ENCODE data around the gene ALDH8A1. TPM values are rescaled to one million over a fixed set of nuclear protein-coding genes. Genes with fewer than 3 reads are reported as not detected.

Gene ALDH8A1
- polyA plus RNA-seq, 1 donor (not counting 4 experiments of a cell fraction or from before 2014, with no cell fraction given) = 0.66 TPM

- Histone ChIP-seq H3K79me2 (ENCODE audit: control insufficient read depth, insufficient read depth, low read length) (no peaks in the 10 kb centered on the region), H3K9ac (ENCODE audit: control insufficient read depth, extremely low read depth, insufficient read depth, low read length) (no peak overlapping the region), H3K9me3 (ENCODE audit: control insufficient read depth, low read depth, low read length) (no peaks in the 10 kb centered on the region), H2AFZ (ENCODE audit: control insufficient read depth, low read length) (no peak overlapping the region), H3K36me3 (ENCODE audit: control insufficient read depth in 2 of 2, extremely low read depth in 1 of 2, insufficient read depth in 2 of 2, low read length in 2 of 2) (peaks cover 6 to 9% of the 10 kb centered on the region in 2 experiments), H3K27me3 (ENCODE audit: control insufficient read depth, extremely low read depth, insufficient read depth, low read length) (no peaks in the 10 kb centered on the region), H3K4me1 (ENCODE audit: control insufficient read depth, extremely low read depth, insufficient read depth, low read length) (no peaks in the 10 kb centered on the region), H3K4me3 (ENCODE audit: control insufficient read depth in 2 of 3, extremely low read depth in 1 of 3, insufficient read depth in 2 of 3, low read depth in 1 of 3, low read length in 3 of 3) (no peak overlapping the region), H3K27ac (ENCODE audit: control insufficient read depth, insufficient read depth, low read length) (no peak overlapping the region), H4K20me1 (ENCODE audit: control insufficient read depth, extremely low read depth, insufficient read depth, low read length) (no peaks in the 10 kb centered on the region), H3K4me2 (ENCODE audit: control insufficient read depth, extremely low read depth, insufficient read depth, low read depth, low read length) (no peak overlapping the region), H3K9me1 (ENCODE audit: control insufficient read depth, extremely low read depth, insufficient read depth, low read length) (no peaks in the 10 kb centered on the region)
- TF ChIP-seq CTCF (optimal IDR thresholded peaks at IDR 0.05 in 1 of 3, IDR thresholded peaks at IDR 0.05 in 1 of 3, conservative IDR thresholded peaks at IDR 0.05 in 1 of 3; ENCODE audit: extremely low read depth in 1 of 3, insufficient read depth in 2 of 3, low read length in 3 of 3) = no peak
- no peak for TF ChIP-seq EZH2 (IDR thresholded peaks at IDR 0.05; ENCODE audit: low read length)
- DNase-seq (ENCODE audit: low read depth, low spot score) = no peak
- no peak for FAIRE-seq
- dilution Hi-C loops (cut with MboI; ENCODE audit: extremely low pct_ligation_motif_present, low sequenced_read_pairs) = no loop called here
Measured at GRCh38 chr6:134997133-134997995, 47.5 kb upstream of the ALDH8A1 start.

DNA sequence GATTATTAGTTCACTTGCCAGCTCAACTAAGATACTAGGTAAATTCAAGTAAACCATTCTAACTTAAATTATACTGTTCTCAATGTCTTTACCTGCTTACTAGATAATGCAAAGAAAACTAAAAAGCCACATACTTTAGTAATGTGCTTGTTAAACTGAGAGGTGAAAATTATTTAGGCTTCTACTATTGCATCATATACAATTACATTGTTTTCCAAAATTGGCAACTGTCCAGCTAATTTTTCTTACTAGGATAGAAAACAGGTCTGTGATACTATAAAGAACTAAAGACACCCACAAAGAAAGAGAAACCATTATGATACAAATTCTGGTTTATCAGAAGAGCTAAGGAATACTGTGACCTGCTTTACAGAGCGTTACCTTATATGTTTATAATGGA, 45.6 kb upstream of the ALDH8A1 start:
- H3K27ac ChIP-seq (ENCODE audit: control insufficient read depth, insufficient read depth, low read length) = no peak overlapping the region
- DNase-seq (ENCODE audit: low read depth, low spot score) (no peak), FAIRE-seq (no peak)
- H3K36me3 ChIP-seq (ENCODE audit: control insufficient read depth in 2 of 2, extremely low read depth in 1 of 2, insufficient read depth in 2 of 2, low read length in 2 of 2) = peaks cover 3 to 9% of the 10 kb centered on the region in 2 experiments
- H2AFZ ChIP-seq (ENCODE audit: control insufficient read depth, low read length) = no peak overlapping the region
- no peak overlapping the region for H3K9ac ChIP-seq (ENCODE audit: control insufficient read depth, extremely low read depth, insufficient read depth, low read length)
- no peaks in the 10 kb centered on the region for H3K4me1 ChIP-seq (ENCODE audit: control insufficient read depth, extremely low read depth, insufficient read depth, low read length)
- no peak overlapping the region for H3K4me2 ChIP-seq (ENCODE audit: control insufficient read depth, extremely low read depth, insufficient read depth, low read depth, low read length)
- no peaks in the 10 kb centered on the region for H3K9me1 ChIP-seq (ENCODE audit: control insufficient read depth, extremely low read depth, insufficient read depth, low read length)
- no peaks in the 10 kb centered on the region for H3K9me3 ChIP-seq (ENCODE audit: control insufficient read depth, low read depth, low read length)
- H3K79me2 ChIP-seq (ENCODE audit: control insufficient read depth, insufficient read depth, low read length) = no peaks in the 10 kb centered on the region
- TF ChIP-seq EZH2 (IDR thresholded peaks at IDR 0.05; ENCODE audit: low read length) = no peak
- no peak for TF ChIP-seq CTCF (optimal IDR thresholded peaks at IDR 0.05 in 1 of 3, IDR thresholded peaks at IDR 0.05 in 1 of 3, conservative IDR thresholded peaks at IDR 0.05 in 1 of 3; ENCODE audit: extremely low read depth in 1 of 3, insufficient read depth in 2 of 3, low read length in 3 of 3)
- H4K20me1 ChIP-seq (ENCODE audit: control insufficient read depth, extremely low read depth, insufficient read depth, low read length) = no peaks in the 10 kb centered on the region
- H3K27me3 ChIP-seq (ENCODE audit: control insufficient read depth, extremely low read depth, insufficient read depth, low read length) = no peaks in the 10 kb centered on the region
- no peak overlapping the region for H3K4me3 ChIP-seq (ENCODE audit: control insufficient read depth in 2 of 3, extremely low read depth in 1 of 3, insufficient read depth in 2 of 3, low read depth in 1 of 3, low read length in 3 of 3)
- dilution Hi-C loops (cut with MboI; ENCODE audit: extremely low pct_ligation_motif_present, low sequenced_read_pairs) = no loop called here

Data from keratinocyte (primary cell).